ENCODE data around the gene MESP1. TPM values are rescaled to one million over a fixed set of nuclear protein-coding genes. Genes with fewer than 3 reads are reported as not detected.
A peak's percentile ranks its signal among the peaks of the same experiment; 100 is the strongest.

The MESP1 gene
- total and polyA plus RNA-seq, 2 of the 13 experiments (the other 11 are each of a cell fraction or from before 2014, with no cell fraction given) = not detected

DNA sequence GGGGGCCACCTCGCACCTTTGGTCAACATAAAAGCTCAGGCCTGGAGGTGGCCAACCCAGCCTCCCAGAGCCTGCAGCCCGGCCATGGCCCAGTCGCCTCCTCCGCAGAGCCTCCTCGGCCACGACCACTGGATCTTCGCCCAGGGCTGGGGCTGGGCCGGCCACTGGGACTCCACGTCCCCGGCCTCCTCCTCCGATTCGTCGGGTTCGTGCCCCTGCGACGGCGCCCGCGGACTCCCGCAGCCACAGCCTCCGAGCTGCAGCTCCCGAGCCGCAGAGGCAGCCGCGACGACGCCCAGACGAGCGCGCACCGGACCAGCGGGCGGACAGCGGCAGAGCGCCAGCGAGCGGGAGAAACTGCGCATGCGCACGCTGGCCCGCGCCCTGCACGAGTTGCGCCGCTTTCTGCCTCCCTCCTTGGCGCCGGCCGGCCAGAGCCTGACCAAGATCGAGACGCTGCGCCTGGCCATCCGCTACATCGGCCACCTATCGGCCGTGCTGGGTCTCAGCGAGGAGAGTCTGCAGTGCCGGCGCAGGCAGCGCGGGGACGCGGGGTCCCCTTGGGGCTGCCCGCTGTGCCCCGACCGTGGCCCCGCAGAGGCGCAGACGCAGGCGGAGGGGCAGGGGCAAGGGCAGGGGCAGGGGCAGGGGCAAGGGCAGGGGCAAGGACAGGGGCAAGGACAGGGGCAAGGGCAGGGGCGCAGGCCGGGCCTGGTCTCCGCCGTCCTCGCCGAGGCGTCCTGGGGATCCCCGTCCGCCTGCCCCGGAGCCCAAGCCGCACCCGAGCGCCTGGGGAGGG lies 25.4 kb upstream of the MESP1 start, which contains the start of gene MESP2 (continued):
- TF ChIP-seq AFF4 (CRISPR knock-in tag; IDR thresholded peaks at IDR 0.05) = no peak
- no peak for TF ChIP-seq HMG20B (CRISPR knock-in tag; conservative IDR thresholded peaks at IDR 0.05)
- peak; percentile 92; the same call in 1 of the 2 replicates for TF ChIP-seq MXD1 (CRISPR knock-in tag; IDR thresholded peaks at IDR 0.05)
- peak; percentile 83; the same call in 1 of the 2 replicates for TF ChIP-seq ZNF543 (CRISPR knock-in tag; IDR thresholded peaks at IDR 0.05)
- no peak for TF ChIP-seq SNAPC4 (CRISPR knock-in tag; IDR thresholded peaks at IDR 0.05)
- no peak for TF ChIP-seq THYN1 (CRISPR knock-in tag; IDR thresholded peaks at IDR 0.05; ENCODE audit: borderline replicate concordance, low read depth)
- peak; percentile 59; the same call in 1 of the 2 replicates for TF ChIP-seq ZNF430 (CRISPR knock-in tag; IDR thresholded peaks at IDR 0.05)
- TF ChIP-seq, protein P1, sequence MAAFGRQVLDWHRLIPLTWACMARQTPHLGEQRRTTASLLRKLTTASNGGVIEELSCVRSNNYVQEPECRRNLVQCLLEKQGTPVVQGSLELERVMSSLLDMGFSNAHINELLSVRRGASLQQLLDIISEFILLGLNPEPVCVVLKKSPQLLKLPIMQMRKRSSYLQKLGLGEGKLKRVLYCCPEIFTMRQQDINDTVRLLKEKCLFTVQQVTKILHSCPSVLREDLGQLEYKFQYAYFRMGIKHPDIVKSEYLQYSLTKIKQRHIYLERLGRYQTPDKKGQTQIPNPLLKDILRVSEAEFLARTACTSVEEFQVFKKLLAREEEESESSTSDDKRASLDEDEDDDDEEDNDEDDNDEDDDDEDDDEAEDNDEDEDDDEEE (CRISPR knock-in tag; IDR thresholded peaks at IDR 0.05) = no peak; the same call in 1 of the 2 replicates
- TF ChIP-seq ZNF234 (CRISPR knock-in tag; conservative IDR thresholded peaks at IDR 0.05) = peak; percentile 79; the same call in 1 of the 2 replicates
- TF ChIP-seq KLF6 (CRISPR knock-in tag; IDR thresholded peaks at IDR 0.05) = no peak
- no peak; the same call in 1 of the 2 replicates for TF ChIP-seq ZNF567 (CRISPR knock-in tag; IDR thresholded peaks at IDR 0.05; ENCODE audit: borderline replicate concordance)
- no peak for TF ChIP-seq SETDB1 (CRISPR knock-in tag; IDR thresholded peaks at IDR 0.05; ENCODE audit: borderline replicate concordance)
- no peak for TF ChIP-seq ZNF737 (CRISPR knock-in tag; IDR thresholded peaks at IDR 0.05; ENCODE audit: borderline replicate concordance)
- TF ChIP-seq ZNF317 (CRISPR knock-in tag; IDR thresholded peaks at IDR 0.05) = no peak
- TF ChIP-seq RAD21 (CRISPR knock-in tag; IDR thresholded peaks at IDR 0.05) = peak; percentile 63; the same call in 1 of the 2 replicates
- TF ChIP-seq, protein P2, sequence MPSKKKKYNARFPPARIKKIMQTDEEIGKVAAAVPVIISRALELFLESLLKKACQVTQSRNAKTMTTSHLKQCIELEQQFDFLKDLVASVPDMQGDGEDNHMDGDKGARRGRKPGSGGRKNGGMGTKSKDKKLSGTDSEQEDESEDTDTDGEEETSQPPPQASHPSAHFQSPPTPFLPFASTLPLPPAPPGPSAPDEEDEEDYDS (CRISPR knock-in tag; IDR thresholded peaks at IDR 0.05) = 0 out of 2 replicates have a peak, but pooled peaks have one; percentile 16
- TF ChIP-seq ZFYVE20 (CRISPR knock-in tag; IDR thresholded peaks at IDR 0.05; ENCODE audit: borderline replicate concordance, low read depth) = peak; percentile 73; the same call in 1 of the 2 replicates

Data from HepG2 (cell line).